ENCODE data around the gene IKZF2. TPM values are rescaled to one million over a fixed set of nuclear protein-coding genes. Genes with fewer than 3 reads are reported as not detected.

IKZF2 gene
- total RNA-seq, 1 experiment from 2014 or later, result 1.6 TPM

DNA sequence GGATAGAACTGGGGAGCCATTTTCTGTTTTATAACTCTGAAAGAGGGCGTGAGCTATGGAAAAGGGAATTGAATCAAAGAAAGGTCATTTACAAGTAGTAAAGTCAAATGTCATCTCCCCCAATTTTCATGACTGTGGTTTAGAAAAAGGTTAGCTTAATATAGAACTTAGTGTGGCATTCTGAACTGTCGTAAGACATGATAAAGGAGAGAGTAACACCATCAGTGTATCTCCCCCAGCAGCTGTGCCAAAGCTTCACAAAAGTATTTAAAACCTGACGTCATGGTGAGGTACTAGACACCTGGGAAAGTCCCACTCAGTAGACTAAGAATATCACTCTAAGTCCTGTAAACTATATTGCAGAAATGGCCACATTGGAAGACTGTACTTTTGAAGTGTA is 5.8 kb upstream of the IKZF2 start:
- H3K9ac ChIP-seq (ENCODE audit: low read length), result no peak overlapping the region
- H3K4me1 ChIP-seq (ENCODE audit: control insufficient read depth in 1 of 2, insufficient read depth in 2 of 2, low read length in 2 of 2), result peaks cover 0 to 4% of the 10 kb centered on the region in 2 experiments; a peak in 2 of 4 replicates
- ChIA-PET POLR2A (no interaction called here), RAD21 (ENCODE audit: low non-redundant PET in 1 of 2, low total read pairs in 2 of 2, uncharacterized antibody in 2 of 2, unreplicated experiment in 2 of 2) (no interaction called here), CTCF (no interaction called here)
- no peaks in the 10 kb centered on the region for H3K9me3 ChIP-seq (ENCODE audit: control insufficient read depth in 1 of 2, insufficient read depth in 1 of 2, low read depth in 1 of 2, low read length in 2 of 2)
- H3K36me3 ChIP-seq (ENCODE audit: control insufficient read depth in 1 of 2, insufficient read depth in 2 of 2, low read length in 2 of 2), result no peaks in the 10 kb centered on the region
- intact Hi-C loops (cut with micrococcal nuclease), result no loop called here
- no peaks in the 10 kb centered on the region for H3K9me2 ChIP-seq (ENCODE audit: insufficient read depth)
- H2AFZ ChIP-seq (ENCODE audit: low read depth, low read length, poor library complexity, severe bottlenecking), result no peak overlapping the region
- H3K27me3 ChIP-seq (ENCODE audit: insufficient read depth, low read length), result no peaks in the 10 kb centered on the region
- no peaks in the 10 kb centered on the region for H4K20me1 ChIP-seq (ENCODE audit: insufficient read depth)
- H3K4me3 ChIP-seq (replicated peaks in 1 of 2; ENCODE audit: low read depth in 1 of 2, low read length in 2 of 2), result no peak overlapping the region
- H3K79me2 ChIP-seq (ENCODE audit: insufficient read depth, low read length), result no peaks in the 10 kb centered on the region
- no TSS peak for BruUV-seq (replicated peaks)
- H3K27ac ChIP-seq (ENCODE audit: low read depth, low read length), result no peak overlapping the region
- DNase-seq (ENCODE audit: low read depth, low spot score), result no peak
- TF ChIP-seq POLR2AphosphoS5 (IDR thresholded peaks at IDR 0.05; ENCODE audit: low read depth, low read length) (no peak), ZFX (IDR thresholded peaks at IDR 0.05) (no peak), ATF3 (IDR thresholded peaks at IDR 0.05) (no peak), CEBPB (IDR thresholded peaks at IDR 0.05; ENCODE audit: low read depth) (no peak), REST (IDR thresholded peaks at IDR 0.05; ENCODE audit: low read depth) (no peak), JUND (IDR thresholded peaks at IDR 0.05) (no peak), EZH2phosphoT487 (IDR thresholded peaks at IDR 0.05; ENCODE audit: borderline replicate concordance) (no peak), SIN3A (IDR thresholded peaks at IDR 0.05; ENCODE audit: low read depth) (no peak), CTCF (IDR thresholded peaks at IDR 0.05 in 2 of 3, conservative IDR thresholded peaks at IDR 0.05 in 1 of 3; ENCODE audit: borderline replicate concordance in 1 of 3, insufficient read depth in 1 of 3, low read depth in 2 of 3, low read length in 2 of 3) (no peak), CBX3 (IDR thresholded peaks at IDR 0.05; ENCODE audit: low read depth) (no peak), SP1 (IDR thresholded peaks at IDR 0.05; ENCODE audit: low read depth) (no peak), EZH2 (IDR thresholded peaks at IDR 0.05) (no peak)
- ATAC-seq, result no peak
- H3K4me2 ChIP-seq (ENCODE audit: low read length), result no peak overlapping the region
